ENCODE measurements around the gene FBXL17.

The FBXL17 gene

DNA sequence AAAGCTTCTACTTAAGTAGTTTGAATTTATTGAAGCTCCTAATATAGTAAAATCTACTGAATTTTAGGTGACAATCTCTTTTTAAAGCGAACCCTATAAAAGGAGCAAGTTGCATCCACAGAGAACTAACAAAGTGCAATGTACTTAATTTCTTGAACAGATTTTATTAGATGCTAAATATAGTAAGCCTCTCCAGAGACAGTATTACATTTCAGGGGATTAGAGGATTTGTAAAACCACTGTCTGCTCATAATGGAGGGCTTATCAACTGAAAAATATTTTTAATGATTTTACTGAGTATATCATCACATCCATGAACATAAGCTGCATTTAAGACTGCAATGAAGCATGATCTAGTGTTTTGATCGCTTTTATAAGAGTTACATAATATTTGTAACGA lies 481.2 kb downstream of the FBXL17 start:
- no peak for DNase-seq (ENCODE audit: low spot score)

DNA sequence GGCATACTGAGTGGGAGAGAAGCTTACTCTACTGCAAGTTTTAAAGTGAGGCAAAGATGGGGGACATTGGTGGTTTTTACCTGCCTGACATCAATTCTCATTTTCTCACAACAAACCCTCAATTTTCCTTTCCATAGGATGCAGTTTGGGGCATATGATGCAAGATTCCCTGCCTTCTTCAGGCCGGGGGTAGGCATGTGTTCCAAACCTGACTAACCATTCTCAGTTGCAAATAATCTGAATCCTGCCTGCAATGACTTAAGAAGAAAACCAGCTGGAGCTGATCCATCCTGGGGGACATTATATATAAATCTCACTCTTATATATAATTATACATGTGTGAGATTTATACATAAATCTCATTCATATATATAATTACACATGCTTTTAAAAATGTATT lies 487.5 kb downstream of the FBXL17 start:
- DNase-seq (ENCODE audit: low spot score) = peak; percentile 25

DNA sequence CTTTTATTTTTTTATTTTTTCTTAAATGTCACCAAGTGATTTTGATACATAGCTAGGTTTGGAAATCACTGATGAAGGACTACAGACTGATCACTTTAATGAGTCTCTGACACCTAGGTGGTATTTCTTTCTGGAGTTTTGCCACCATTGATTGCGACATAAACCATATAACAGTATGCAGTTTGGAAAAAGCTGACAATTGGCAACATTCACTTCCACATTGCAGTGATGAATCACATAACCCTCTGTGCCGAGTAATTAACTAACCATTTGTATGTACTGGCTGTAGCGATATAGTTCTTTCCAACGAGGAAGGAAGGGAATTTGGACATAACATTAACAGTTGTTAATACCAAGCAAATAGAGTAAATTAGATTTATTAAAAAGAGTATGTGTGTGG lies 488.3 kb downstream of the FBXL17 start:
- peak; percentile 73 for DNase-seq (ENCODE audit: low spot score)

DNA sequence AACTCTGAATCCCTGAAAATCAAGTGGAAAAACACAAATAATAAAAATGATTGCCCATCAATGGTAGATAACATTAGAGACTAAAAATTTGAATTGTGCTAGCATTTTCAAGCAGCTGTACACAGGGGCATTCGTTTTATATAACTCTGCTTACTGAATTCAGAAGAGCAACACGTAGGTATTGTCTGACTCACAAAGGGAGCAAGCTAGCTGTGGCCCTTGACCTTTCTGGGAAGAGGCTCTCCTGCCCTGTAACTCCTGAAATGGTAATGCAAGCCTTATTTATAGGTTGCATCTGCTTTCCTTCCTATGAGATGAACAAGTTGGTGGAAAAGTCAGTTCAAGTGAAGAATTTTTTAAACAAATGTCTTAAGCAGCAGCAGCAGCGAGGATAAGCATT lies 492.5 kb downstream of the FBXL17 start:
- DNase-seq (ENCODE audit: low spot score) = no peak

DNA sequence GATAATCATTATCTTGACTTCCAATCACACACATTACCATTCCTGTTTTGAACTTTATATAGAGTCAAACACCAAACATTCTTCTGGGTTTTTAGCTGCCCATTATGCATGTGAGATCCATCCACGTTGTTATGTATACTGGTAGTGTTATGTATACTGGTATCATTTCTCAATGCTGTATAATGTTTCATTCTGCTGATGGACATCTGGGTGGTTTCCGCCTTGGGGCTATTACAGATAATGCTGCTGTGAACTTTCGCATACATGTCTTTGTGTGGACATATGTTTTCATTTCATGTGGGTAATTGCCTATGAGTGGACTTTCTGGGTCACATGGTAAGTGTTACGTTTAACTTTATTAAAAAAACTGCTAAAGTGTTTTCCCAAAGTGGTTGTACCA lies 493.4 kb downstream of the FBXL17 start:
- no peak for DNase-seq (ENCODE audit: low spot score)

DNA sequence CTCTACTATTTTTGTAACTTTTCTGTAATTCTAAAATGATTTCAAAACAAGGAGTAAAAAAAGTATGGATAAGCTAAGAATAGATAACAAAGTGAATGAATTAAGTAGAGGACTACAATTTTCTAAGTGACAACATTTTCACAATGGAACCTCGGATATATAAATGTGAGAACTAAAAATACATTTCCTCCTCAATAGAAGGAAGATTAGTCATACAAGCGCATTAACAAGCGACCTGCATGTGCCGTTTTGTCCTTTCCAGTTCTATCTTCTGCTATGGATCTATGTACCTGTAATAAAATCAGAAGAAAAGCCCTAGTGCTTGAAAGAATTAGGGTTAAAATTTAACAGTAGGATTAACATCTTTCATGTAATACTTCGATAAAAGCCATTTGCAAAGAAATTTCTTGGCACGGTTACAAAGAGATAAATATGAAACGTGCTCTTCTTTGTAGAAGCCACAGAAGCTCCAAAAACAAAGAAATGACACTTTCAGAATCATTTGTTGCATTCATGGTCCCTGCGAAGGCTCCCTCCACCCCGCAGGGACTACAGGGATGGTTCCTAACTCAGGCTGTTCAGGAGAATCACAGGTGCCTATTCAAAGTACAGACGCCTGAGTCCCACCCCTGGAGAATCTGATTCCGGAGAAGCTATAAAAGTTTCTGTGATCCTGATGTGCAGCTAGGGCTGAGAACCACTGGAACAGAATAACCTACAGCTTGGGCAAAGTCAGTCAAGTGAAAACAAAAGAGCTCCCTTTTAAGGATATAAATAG lies 494.5 kb downstream of the FBXL17 start:
- no peak for DNase-seq (ENCODE audit: low spot score)

DNA sequence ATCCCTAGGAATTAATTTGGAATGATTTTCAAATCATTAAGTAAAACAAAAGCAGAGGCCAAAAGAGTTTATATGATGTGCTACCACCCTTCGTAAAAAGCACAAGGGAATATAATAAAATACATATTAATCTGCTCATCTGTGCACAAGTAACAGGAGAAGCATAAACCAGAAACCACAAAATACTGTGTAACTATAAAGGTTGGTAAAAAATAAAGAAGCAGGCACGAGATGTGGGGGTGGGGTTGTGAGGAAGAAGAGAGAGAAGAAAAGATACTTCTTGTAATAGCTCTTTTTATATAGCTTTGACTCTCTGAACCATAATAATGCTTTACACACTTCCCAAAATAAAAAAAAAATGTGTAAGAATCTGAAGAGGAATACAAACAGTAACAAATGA lies 496.3 kb downstream of the FBXL17 start:
- no peak for DNase-seq (ENCODE audit: low spot score)

DNA sequence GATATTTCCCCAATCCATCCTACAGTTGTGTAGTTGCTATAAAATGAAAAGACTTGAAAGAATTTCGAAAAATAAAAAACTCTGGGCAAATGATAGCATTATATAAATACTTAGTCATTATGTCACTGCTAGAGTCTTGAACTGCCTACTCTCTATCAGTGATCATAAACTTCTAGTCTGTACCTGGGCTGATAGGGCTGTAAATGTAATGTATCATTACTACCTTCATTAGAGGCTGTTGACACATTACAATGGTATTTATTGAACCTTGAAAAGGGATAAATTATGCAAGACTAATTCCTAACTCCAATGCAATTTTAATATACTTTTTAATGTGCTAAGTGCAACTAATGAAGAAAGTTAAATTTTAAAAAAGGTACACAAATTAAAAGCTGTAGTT lies 497.0 kb downstream of the FBXL17 start:
- no peak for DNase-seq (ENCODE audit: low spot score)

DNA sequence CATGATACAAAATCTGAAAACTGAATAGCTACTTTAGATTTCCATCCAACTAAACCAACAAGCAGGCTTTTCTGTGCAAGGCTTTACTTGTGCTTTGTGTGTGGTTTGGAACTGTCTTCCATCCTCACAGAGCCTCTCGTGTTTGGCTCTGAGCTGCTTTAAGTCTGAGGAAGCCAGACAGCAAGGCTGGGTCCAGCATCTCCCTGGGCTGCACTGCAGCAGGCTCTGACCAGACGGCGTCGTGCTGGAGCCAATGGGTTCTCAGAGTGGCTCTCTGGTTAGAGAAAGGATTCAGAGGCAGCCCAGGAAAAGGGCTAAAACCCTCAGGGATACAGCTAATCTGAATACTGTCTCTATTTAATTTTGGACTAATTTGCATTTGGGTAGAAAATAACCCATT lies 503.2 kb downstream of the FBXL17 start:
- DNase-seq (ENCODE audit: low spot score) = peak; percentile 21

DNA sequence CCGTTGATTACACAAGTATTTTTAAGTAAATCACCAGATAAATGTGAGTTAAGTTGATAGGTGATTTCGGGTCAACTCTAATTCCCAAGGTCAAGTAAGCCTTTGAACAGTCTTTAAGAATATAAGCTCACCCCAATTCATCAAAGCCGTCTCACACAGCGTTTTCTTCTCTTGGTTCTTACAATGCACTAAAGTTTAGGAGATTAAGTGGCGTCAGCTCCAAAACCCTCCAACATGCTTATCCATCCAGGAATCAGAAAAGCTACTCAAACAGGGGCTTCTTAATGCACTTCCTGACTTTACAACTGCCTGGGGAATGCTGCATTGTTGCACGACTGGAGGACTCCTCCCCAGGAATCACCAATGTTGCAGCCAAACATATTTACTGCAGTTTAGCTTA lies 505.0 kb downstream of the FBXL17 start:
- DNase-seq (ENCODE audit: low spot score) = no peak

DNA sequence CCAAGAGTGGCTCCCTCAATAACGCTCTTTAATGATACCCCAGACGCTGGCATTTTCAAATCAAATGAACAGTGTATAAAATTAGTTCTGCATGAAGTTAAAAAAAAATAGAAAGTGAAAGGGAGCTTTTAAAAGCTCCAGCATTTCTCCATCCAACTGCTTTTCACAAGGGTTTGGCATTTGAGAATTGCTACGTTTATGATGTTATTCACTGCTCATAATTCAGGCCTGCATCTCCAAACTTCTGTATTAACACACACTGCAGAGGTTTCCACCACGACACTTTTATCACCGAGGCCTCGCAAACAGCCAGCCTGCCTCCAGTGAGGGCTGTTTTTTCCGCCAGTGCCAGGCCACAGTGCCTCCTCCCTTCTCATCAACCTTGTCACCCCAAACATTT lies 505.6 kb downstream of the FBXL17 start:
- no peak for DNase-seq (ENCODE audit: low spot score)

DNA sequence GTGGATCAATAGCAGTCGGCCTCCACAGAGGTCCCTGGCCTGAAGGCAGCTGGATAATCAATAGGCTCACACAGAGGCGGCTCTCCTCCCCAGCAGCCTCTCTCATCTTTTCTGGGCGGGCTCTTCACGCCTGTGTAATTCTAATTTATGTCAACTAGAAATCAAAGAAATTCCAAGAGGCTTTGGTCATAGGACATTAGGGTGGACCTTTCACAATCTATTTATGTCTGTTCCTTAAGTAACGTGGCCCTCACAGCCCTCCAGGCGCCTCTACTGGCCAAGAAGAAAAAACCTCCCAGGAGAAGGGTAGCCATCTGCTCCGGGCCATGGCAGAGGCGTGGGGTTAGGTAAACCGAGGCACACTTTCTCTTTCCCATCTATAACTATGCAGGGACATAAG lies 506.1 kb downstream of the FBXL17 start:
- DNase-seq (ENCODE audit: low spot score) = peak; percentile 91

DNA sequence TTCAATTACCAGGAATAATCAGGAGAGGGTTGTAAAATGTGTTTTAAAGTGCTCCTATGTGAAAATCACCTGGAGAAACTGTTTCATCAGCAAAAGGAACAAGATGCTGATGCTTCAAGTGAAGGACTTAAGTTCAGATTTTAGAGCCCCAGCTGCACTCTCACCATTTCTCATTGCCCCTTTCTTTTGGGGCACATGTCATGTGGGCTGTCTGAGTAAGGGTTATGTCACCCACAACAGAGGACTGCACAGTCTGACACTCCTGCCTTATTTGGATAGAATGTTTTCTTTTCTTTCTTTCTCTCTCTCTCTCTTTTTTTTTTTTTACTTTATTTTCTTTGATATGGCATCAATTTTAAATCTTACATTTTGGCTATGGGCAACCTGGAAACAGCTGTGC lies 507.1 kb downstream of the FBXL17 start:
- peak; percentile 43 for DNase-seq (ENCODE audit: low spot score)

DNA sequence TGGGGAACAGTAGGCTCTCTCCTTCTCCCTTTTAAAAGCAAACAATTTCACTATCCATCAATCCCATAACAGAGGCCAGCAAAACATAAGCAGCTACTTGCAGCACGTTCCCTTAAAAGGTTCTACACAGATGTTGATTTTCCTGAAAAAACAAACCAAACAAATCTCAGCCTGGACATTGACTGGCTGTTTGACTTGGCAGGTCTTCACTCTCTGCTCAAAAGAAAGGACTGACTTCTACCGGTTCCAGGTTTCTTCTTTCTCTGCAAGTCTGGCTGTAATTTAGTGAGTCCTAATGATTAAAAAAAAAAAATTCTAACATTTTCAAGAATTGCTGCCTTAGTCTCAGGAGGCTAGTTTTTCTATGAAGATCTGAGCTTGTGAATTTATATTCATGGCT lies 508.0 kb downstream of the FBXL17 start:
- DNase-seq (ENCODE audit: low spot score) = no peak

DNA sequence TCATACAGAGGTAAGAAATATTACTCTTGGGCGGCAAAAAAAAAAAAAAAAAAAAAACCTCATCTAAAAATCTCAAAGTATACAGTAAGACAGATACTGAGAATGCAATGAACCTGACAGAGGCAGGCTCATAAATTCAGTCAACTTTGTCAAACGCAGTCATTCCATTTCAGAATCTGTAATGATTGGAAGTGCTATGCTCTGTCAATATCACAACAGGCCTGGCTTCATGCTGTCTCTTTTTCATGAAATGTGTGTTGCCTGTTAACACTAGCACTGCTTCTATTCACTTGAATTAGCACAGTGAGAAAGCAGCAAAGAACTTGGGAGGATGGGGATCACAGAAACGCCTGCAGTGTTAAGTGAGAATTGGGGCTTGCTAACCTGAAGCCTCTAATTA lies 510.9 kb downstream of the FBXL17 start:
- no peak for DNase-seq (ENCODE audit: low spot score)

DNA sequence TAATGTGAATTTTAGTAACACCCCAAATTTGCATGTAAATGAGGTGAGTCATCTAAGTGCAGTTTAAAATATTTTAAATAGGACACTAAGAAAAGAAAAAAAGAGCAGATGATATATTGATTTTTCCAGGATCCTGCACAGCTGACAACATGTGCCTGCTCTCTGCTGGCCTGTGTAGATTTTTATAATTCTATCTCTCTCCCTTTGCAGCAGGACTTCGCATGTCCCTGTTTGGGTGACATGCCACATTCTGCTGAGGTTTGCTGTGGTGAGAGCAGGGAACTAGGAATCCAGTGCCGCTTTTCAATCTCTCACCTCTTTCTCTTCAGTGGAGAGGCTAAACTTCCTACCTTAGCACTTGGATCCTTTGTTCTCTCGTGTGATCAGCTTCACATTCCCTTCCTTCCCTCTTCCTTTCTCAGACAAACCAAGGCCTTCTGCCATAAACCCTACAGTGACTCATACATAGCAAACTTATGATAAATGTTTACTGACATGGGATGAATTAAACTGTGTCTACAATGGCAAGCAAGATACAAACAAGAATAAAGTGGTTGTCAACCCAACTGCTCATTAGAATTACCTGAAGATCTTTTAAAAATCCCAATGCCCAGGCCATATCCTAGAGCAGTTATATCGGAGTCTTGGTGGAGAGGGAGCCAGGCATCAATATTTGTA lies 512.3 kb downstream of the FBXL17 start:
- peak; percentile 74 for DNase-seq (ENCODE audit: low spot score)

DNA sequence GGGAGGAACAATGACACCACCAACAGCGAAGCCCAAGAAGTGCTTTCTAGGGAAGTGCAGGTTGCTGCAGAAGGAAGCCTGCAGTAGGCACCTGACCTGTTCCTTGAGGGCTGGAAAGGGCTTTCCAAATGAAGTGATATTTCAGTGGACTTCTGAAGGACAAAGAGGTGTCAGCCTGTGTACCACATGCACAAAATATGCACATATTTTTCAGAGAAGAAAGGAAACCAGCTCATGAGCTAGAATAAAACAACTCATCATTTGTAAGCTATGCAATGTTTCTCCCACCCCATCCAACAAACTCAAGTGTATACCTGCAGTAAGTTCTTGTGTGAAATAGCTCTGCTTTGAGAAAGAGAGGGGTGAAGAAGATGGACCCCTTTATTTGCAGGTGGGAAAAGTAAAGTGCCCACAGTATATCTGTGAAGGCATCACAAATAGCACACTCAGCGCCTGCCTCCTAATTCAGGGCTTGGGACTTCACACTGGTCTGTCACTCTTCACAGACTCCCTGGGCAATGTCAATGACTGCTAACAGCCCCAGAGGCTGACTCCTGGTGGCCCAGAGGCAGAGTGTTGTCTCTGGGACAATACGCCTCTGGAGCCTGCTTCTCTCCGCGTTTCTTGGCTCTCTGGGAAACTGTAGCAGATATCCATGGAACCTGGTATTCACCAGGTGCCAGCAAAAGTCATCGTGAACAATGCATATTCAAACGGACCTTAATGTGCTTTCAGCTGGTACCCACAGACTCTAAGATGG lies 513.1 kb downstream of the FBXL17 start:
- no peak for DNase-seq (ENCODE audit: low spot score)

DNA sequence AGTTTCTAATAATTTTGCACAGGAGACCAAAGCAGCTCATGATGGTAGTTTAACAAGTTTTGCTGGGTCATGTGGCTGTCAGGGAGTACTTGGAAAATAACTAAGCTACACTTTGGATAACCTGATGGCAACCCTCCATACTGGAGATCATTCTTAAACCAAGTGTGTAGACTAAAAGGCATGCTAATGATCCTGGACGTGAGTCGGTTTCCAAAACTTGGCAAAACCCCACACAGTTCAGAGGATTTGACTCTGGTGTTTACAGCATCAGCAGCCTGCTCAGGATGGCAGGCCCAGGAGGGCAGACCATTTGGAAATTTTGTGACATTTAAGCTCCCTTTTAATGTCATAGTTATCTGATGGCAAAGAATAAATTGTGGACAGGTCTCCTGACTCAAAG lies 514.6 kb downstream of the FBXL17 start:
- no peak for DNase-seq (ENCODE audit: low spot score)

DNA sequence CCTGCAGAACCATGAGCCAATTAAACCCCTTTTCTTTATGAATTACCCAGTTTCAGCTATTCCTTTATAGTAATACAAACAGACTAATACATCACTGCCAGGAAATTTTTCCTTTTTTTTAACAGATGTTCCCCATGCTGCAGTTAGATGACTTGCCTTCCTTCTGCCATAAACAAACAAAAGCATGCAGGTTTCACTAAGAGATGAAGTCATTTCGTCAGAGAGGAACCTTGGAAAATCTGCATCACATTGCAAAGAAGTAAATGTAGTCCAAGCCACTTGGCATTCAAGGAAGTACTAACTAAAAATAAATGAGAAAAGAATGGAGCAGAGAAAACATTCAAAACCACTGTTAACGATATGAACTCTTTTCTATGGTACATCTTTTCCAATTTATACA lies 517.1 kb downstream of the FBXL17 start:
- DNase-seq (ENCODE audit: low spot score) = peak; percentile 56

DNA sequence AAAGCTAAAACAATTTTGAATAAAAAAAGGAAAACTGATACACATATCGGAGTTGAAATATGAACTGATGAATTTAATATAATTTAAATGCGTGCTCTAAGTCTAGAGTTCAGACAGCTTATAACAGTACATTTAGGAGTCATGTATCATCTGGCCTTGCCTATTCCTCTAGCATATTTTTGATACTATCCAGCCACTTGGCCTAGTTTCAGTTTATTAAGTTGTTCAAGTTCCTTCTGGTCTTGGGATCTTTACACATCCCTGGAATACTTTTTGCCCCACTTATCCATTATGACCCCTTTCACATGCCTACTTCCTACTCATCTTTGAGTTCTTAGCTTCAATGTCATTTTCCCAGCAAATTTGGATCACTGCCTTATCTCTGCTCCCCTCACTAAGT lies 518.8 kb downstream of the FBXL17 start:
- no peak for DNase-seq (ENCODE audit: low spot score)

DNA sequence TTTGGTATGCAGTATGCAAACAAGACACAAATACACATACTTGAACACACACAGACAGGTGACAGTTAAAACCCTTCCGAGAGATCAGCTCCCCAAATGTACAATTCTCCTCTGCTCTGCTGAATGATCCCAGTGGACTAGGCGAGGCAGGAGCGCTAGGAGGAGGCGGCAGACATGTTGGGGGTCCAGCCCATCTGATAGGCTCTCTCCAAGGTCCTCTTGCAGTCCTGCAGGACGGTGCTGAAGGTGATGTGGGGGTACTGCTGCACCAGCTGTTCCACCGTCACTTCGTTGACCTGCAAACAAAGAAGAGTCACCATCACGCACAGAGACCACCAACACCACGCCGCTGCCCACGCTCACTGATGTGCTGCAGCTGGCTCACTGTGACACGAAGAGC lies 520.3 kb downstream of the FBXL17 start:
- no peak for DNase-seq (ENCODE audit: low spot score)

DNA sequence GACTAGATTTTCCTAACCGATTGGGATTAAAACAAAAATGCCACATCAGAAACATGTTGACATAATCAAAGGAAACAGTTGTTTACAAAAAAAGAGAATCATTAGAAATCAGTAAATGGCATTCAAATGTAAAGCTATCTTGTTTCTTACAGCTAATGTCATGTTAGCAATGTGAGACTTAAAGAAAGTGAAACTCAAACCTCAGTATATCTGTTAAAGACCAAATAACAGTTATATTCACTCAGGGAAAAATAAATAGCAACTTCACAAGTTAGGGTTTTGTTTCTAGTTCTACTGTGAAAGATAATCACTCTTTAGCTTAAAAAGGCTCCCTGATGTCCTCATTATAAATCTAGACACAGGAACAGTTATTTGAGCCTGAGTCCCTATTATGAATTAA lies 521.9 kb downstream of the FBXL17 start:
- no peak for DNase-seq (ENCODE audit: low spot score)

DNA sequence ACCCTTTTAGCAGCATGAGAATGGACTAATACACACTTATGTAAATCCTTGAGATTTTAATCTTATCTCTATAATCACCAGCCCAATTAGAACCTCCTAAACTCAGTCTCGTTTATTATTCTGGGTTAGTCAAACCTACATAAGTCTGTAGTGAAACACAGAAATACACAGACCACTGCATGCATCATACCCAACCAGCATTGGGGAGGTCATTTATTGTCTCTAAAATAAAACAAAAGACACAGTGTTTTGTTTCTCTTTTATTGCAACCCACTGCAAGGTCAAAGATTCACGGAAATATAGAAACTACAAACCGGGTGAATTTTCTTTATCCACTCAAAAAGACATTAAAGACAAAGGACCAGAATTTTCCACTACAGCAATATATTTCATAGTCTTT lies 523.1 kb downstream of the FBXL17 start:
- no peak for DNase-seq (ENCODE audit: low spot score)
